ENCODE results near the gene RIMS4. TPM values are rescaled to one million over a fixed set of nuclear protein-coding genes. Genes with fewer than 3 reads are reported as not detected.

RIMS4 gene
- total RNA-seq, 1 donor from 2014 or later = 6.3 TPM

- no peak overlapping the region for H3K4me3 Mint-ChIP-seq (ENCODE audit: low read depth)
- no peaks in the 10 kb centered on the region for H3K36me3 Mint-ChIP-seq (ENCODE audit: insufficient read depth)
- no peaks in the 10 kb centered on the region for H3K4me1 Mint-ChIP-seq (ENCODE audit: low read depth)
- TF ChIP-seq CTCF (IDR thresholded peaks at IDR 0.05; ENCODE audit: unreplicated experiment) = no peak
- no peaks in the 10 kb centered on the region for H3K9me3 Mint-ChIP-seq (ENCODE audit: low read depth)
- no peak for DNase-seq (ENCODE audit: low spot score, unreplicated experiment)
- H3K27ac Mint-ChIP-seq = no peak overlapping the region
- H3K27me3 Mint-ChIP-seq = peaks cover 11% of the 10 kb centered on the region
Measured at GRCh38 chr20:44788706-44789456, 21.5 kb downstream of the RIMS4 start.

DNA sequence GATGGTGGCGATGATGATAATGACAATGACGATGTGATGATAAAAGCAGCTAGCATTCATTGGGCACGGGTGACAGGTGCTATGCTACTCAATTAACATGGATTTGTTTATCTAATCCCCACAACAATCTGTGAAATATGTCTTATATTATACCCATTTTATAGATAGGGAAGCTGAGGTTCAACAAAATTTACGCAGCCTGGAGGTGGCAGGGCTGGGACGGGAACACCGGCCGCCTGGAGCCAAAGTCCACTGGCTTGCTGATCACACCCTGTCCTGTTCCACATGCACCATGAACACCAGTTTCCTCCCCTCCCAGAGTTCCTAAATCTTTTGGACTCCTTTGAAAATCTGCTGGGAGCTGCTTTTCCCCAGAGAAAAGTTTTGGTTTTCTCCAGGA lies 23.0 kb downstream of the RIMS4 start:
- Mint-ChIP-seq H3K4me3 (ENCODE audit: low read depth) (no peak overlapping the region), H3K9me3 (ENCODE audit: low read depth) (no peaks in the 10 kb centered on the region), H3K36me3 (ENCODE audit: insufficient read depth) (no peaks in the 10 kb centered on the region), H3K27me3 (peaks cover 11% of the 10 kb centered on the region), H3K27ac (no peak overlapping the region), H3K4me1 (ENCODE audit: low read depth) (no peaks in the 10 kb centered on the region)
- no peak for TF ChIP-seq CTCF (IDR thresholded peaks at IDR 0.05; ENCODE audit: unreplicated experiment)
- no peak for DNase-seq (ENCODE audit: low spot score, unreplicated experiment)

DNA sequence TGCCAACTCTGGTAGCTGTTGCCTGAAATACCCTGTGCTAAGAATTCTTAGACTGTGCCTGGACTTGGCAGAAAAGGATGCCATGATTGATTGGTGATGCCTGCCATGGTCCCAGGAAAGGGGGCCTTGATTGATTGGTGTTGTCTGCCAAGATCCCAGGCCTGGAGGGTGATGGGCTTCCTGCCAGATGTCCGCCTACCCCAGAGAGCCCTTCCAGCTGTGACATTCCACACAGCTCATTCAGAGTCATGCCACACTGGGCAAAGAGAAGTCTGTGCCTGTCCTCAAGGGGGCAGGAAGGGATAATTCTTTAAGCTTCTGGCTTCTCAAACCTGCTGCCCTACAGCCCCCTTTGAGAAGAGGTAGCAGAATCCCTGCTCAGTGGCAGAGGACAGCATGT lies 24.6 kb downstream of the RIMS4 start:
- H3K9me3 Mint-ChIP-seq (ENCODE audit: low read depth) = no peaks in the 10 kb centered on the region
- no peak for DNase-seq (ENCODE audit: low spot score, unreplicated experiment)
- H3K36me3 Mint-ChIP-seq (ENCODE audit: insufficient read depth) = no peaks in the 10 kb centered on the region
- peaks cover 14% of the 10 kb centered on the region for H3K27me3 Mint-ChIP-seq
- no peak overlapping the region for H3K4me3 Mint-ChIP-seq (ENCODE audit: low read depth)
- H3K4me1 Mint-ChIP-seq (ENCODE audit: low read depth) = no peaks in the 10 kb centered on the region
- H3K27ac Mint-ChIP-seq = no peak overlapping the region
- no peak for TF ChIP-seq CTCF (IDR thresholded peaks at IDR 0.05; ENCODE audit: unreplicated experiment)

DNA sequence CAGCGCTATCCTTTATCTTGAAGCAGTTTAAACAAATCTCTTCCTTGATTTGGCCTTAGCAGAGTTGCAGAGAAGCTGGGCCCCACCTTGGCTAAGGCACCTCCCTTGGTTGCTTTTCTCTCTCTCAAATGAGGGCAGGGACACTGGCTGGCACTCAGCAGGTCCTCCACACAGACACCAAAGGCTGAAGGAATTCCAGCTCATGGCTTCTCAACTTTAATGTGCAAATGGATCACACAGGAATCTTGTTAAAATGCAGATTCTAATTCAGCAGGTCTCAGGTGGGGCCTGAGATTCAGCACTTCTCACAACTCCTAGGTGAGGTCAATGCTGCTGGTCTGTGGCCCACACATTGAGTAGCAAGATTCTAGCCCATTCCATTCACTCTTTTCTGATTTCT lies 25.7 kb downstream of the RIMS4 start:
- no peaks in the 10 kb centered on the region for H3K36me3 Mint-ChIP-seq (ENCODE audit: insufficient read depth)
- H3K4me3 Mint-ChIP-seq (ENCODE audit: low read depth) = no peak overlapping the region
- H3K4me1 Mint-ChIP-seq (ENCODE audit: low read depth) = no peaks in the 10 kb centered on the region
- TF ChIP-seq CTCF (IDR thresholded peaks at IDR 0.05; ENCODE audit: unreplicated experiment) = no peak
- no peak for DNase-seq (ENCODE audit: low spot score, unreplicated experiment)
- H3K9me3 Mint-ChIP-seq (ENCODE audit: low read depth) = no peaks in the 10 kb centered on the region
- H3K27me3 Mint-ChIP-seq = peaks cover 14% of the 10 kb centered on the region
- no peak overlapping the region for H3K27ac Mint-ChIP-seq

DNA sequence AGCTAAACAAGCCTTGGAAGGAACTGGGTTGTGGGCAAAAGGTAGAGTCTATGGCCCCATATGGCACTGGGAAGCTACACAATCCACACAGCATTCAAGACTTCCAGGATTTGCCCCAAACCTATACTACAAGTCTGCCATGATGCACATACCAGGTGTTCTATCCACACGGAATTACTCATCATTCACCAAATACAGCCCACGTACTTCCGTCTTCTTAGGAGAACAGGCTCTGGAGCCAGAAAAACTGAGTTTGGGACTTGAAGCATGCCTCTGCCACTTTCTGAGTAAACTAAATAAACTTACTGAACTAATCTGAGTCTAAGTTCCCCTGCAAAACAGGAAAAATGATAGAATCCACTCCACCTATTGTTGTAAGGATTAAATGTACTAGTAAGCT lies 28.6 kb downstream of the RIMS4 start:
- Mint-ChIP-seq H3K4me3 (ENCODE audit: low read depth) (no peak overlapping the region), H3K27me3 (peaks cover 13% of the 10 kb centered on the region), H3K4me1 (ENCODE audit: low read depth) (no peaks in the 10 kb centered on the region), H3K27ac (no peak overlapping the region), H3K9me3 (ENCODE audit: low read depth) (no peaks in the 10 kb centered on the region), H3K36me3 (ENCODE audit: insufficient read depth) (no peaks in the 10 kb centered on the region)
- no peak for TF ChIP-seq CTCF (IDR thresholded peaks at IDR 0.05; ENCODE audit: unreplicated experiment)
- DNase-seq (ENCODE audit: low spot score, unreplicated experiment) = no peak
